Measurements from ENCODE around the gene BIRC5.

The BIRC5 gene

DNA sequence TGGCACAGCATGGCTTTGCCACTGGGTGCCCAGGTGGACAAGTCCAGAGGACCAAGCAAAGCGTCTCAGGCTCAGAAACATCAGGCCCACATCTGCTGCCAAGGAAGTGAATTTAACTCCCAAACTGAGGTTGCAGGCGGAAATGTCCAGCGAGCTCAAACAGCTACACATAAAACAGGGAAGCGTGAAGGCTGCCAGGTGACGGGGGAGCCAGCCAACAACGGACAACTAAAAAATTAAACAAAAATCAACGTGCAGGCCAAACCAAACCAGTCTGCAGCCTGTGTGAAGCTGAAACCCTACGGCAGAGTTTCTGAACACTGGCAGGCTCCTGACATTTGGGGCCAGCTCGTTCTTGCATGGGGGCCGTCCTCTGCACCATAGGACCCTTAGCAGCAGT lies 29.7 kb upstream of the BIRC5 start:
- no peak for DNase-seq (ENCODE audit: low spot score)

DNA sequence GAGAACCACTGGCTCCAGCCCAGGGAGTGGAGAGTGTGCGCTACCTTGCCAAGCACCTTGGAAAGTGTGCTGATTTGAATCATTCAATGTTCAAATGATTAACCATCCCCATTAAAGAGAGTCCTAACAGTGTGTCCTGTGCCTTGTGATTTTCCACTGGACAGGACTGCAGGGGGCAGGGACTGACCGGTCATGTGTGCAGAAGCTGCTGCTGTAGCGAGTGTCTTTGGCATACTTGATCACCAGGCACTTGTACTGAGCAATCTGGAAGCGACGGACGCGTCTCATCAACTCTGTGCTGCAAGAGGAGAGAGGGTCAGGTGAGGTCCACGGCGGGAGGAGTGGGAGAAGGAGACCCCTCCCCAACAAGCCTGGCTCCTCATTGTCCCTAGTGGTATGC lies 29.2 kb upstream of the BIRC5 start:
- DNase-seq (ENCODE audit: low spot score), result no peak

DNA sequence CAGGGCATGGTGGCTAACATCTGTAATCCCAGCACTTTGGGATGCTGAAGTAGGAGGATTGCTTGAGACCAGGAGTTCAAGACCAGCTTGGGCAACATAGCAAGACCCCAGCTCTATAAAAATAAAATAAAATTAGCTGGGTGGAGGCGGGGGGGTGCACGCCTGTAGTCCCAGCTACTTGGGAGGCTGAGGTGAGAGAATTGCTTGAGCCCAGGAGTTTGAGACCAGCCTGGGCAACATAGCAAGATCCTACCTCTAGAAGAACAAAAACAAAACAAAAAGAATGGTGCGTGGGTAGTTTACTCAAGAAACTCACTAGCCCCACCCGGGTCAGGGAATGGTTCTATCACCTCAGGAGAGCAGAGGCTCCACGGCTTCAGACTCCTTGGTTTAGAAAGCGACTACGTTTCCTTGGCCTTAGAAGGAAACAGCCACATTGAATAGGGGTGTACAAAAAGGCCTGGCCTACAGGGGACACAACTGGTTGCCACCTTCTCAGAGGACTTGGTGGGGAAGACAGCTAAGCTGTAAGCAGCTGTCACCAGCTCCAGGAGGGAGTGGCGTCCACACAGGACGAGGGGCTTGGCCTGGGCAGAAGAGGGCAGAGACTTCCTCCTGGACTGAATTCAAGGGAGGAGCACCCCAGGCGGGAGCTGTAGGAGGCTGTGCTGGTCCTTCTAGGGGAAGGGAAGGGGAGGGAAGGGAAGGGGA lies 27.9 kb upstream of the BIRC5 start:
- peak; percentile 26 for DNase-seq (ENCODE audit: low spot score)

DNA sequence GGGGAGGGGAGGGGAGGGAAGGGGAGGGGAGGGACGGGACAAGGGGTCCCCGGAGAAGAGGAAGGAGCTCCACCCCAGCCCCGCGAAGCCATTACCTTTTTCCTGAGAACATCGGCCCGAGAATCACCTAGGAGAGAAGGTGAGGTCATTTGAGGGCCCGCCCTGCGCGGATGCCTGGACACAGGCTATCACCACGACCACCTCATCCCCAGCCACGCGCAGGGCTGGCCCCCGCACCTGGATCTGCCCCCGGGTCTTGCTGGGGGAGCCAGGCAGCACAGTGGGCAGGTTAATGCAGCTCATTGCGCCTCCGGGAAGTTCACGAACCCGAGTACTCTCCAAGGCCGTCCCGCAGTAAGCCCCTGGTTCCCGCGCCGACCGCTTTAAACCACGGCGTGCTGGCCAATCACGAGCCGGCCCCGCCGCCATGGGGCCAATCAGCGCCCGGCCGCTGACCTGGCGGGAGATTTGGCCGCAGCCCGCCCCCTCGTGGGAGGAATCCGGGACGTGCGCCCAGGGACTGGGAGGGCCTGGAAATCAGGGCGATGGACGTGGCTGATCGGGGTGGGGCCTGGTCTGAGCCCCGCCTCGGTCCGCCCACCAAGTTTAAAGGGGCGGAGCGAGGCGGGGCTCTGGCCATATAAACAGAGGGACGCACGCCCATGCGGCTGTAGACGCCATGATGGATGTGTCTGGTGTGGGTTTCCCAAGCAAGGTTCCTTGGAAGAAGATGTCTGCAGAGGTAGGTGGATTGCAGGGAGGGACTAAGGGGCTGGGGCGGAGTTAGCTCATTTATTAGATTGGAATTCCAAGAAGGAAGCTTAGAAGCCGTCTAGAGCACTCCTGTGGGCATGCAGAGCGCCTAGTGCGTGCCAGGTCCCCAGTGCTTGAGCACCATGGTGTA lies 27.1 kb upstream of the BIRC5 start, which contains the start of the genes AFMID and TK1:
Gene AFMID (plus strand): TSS at position 671 of the 904 bp plus-strand sequence. CDS start 9 bp downstream, at position 680.
Gene TK1 (minus strand): TSS at position 361 of the 904 bp plus-strand sequence. CDS start 58 bp downstream, at position 303.
- DNase-seq (ENCODE audit: low spot score), result peak; percentile 96

DNA sequence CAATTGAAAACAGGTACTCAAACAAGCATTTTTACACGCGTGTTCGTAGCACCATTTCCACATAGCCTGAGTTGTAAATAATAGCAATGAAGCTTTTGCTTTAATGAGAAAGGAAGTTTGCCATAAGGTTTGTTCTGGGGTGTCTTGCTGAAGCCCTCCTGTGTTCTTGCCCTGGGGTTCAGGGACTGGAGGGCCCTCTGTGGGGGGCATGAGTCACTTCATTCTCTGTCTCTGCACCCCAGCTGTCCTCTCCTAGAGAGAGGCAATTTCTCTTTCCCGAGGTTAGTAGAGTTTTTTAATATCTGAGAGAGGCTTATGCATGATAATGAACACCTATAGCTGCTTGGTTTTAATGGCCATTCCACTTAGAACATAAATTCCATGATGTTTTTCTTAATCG lies 17.3 kb upstream of the BIRC5 start:
- no peak for DNase-seq (ENCODE audit: low spot score)

DNA sequence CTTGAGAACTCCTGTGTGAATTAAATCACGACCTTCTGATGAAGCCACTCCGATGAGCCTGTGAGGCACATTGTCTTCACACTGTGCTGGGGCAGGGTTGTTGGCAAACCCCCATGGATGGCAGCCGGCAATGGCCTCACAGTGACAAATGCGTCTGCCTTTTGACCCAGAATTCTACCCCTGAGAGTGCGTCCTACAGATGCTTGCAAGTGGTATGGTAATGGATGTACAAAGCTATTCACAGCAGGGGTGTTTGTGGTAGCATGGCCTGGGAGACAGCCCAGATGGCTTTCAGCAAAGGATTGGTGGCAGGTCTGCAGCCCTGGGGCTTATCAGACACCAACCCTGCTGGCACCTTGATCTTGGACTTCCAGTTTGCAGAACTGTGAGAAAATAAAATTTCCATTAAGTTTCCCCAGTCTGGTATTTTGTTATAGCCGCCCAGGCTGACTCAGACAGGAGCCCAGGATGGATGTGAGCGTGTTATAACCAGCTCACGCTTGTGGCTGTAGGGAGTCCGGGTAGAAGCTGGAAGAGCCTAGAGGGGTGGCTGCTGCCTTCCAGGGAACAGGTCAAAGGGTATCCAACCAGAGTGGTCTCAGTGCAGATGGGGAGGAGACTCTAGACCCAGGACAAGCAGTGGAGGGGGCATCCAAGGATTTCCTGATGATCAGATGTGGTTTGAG lies 16.8 kb upstream of the BIRC5 start:
- DNase-seq (ENCODE audit: low spot score), result no peak

DNA sequence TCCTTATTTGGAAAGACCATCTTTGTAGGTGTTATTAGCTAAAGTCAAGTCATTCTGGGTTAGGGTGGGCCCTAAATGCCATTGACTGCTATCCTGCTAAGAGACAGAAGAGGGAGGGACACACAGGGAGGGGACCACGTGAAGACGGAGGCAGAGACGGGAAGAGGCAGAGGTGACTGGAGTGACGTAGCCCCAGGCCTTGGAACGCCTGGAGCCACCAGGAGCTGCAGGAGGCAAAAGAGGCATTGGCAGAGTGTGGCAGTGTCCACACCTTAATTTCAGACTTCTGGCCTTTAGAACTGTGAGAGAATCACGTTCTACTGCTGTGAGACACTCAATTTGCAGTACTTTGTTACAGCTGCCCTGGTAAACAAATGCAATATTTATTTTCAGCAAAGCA lies 13.6 kb upstream of the BIRC5 start:
- DNase-seq (ENCODE audit: low spot score), result no peak

DNA sequence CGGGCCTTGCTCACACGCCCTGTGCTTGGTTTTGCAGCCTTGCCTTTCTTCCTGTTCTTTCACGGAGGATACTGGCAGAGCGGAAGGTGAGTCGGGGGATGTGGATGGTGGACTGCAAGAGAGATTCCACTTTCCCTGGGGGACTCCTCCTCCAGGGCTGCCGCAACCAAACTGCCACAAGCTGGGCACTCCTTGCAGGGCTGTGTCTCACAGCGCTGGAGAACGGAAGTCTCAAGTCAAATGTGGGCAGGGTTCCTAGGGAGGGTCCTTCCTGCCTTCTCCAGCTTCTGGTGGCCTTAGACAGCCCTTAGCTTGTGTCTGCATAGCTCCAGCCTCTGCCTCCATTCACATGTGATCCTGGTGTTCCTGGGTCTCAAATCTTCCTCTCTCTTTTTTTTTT lies 11.4 kb upstream of the BIRC5 start:
- DNase-seq (ENCODE audit: low spot score), result no peak

DNA sequence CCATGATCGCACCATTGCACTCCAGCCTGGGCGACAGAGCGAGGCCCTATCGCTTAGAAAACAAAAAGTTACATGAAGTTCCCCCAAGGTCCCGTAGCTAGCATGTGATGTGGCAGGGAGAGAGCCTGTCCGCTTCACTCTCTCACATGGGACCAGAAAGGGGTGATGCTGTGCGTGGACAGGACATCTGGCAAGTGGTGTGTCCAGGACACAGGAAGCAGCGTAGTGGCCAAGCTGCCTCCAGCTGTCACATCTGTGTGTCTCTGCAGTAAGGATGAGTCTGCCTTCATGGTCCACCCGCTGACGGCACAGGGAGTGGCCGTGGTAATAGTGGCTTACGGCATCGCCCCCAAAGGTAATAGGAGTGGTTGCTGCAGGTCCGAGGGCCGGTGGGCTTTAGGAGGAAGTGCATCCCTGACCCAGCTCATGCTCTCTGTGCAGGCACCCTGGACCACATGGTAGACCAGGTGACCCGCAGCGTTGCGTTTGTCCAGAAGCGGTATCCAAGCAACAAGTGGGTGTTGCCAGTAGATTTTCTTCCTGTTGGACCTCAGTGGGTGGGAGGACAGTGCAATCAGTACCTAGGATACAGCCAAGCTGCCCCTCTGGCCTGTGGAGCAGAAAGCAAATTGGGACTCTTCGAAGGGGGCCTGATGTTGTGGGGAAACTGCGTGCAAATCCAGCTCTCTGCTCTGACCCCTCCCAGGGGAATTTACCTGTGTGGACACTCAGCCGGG lies 9.5 kb upstream of the BIRC5 start:
- no peak for DNase-seq (ENCODE audit: low spot score)

DNA sequence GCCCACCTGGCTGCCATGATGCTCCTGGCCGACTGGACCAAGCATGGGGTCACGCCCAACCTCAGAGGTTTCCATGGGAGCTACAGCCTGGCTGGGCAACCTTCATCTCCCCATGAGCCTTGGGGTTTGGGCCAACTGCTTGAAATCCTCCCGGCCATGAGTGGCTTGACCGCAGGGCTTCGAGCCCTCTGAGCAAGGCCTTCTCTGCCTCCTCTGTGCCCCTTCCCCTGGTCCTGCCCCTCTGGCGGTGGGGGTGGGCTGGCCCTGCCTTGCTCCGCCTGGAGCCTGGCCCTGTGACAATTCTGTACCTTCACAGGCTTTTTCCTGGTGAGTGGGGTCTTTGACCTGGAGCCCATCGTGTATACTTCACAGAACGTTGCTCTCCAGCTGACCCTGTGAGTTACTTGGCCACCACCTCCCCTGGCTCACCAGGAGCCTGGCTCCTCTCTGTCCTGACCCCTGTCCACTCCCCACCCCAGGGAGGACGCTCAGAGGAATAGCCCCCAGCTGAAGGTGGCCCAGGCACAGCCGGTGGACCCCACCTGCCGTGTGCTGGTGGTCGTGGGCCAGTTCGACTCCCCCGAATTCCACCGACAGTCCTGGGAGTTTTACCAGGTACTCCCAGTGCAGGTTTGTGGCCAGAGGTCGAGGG lies 8.8 kb upstream of the BIRC5 start:
- DNase-seq (ENCODE audit: low spot score), result no peak

DNA sequence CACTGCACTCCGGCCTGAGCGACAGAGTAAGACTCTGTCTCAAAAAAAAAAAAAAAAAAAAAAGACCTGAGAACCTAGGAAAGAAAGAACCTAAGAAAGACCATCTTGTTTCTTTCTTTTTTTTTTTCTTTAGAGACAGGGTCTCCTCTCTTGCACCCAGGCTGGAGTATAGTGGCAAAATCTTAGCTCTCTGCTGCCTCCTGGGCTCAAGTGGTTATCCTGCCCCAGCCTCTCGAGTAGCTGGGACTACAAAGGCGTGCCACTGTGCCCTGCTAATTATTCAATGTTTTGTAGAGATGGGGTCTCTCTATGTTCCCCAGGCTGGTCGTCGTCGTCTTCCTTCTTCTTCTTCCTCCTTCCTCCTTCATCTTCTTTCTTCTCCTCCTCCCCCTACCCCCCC lies 7.8 kb upstream of the BIRC5 start:
- no peak for DNase-seq (ENCODE audit: low spot score)

DNA sequence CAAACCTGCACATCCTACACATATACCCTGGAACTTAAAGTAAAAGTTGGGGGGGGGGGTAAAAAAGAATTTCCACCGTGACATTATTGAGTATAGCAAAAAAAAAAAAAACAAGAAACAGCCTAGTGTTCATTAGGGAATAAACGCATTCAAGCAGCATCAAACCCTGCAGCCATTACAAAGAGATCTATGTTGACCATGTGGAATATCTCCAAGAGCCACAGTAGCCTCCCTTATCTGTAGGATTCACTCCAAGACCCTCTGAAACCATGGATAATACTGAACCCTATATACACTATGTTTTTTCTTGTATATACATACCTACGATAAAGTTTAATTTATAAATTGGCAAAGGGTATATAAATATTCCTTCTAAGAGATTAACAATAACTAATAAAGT lies 5.6 kb upstream of the BIRC5 start:
- no peak for DNase-seq (ENCODE audit: low spot score)

DNA sequence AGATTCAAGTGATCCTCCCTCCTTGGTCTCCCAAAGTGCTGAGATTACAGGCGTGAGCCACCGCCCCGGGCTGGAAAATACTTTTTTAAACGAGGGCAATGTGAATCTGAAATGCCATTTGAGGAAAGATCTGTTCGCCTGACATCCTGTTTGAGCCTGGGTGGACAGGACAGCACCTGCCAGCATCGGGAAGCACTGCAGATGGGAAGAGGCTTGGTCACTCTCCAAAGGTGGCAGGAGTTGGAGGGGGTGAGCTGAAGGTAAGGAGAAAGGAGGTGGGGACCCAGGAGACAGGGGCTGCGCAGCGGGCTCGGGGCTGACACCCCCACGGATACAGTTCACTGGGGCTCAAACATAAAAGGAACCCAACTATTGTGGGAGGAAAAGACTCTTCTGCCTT lies 3.9 kb upstream of the BIRC5 start:
- DNase-seq (ENCODE audit: low spot score), result no peak

DNA sequence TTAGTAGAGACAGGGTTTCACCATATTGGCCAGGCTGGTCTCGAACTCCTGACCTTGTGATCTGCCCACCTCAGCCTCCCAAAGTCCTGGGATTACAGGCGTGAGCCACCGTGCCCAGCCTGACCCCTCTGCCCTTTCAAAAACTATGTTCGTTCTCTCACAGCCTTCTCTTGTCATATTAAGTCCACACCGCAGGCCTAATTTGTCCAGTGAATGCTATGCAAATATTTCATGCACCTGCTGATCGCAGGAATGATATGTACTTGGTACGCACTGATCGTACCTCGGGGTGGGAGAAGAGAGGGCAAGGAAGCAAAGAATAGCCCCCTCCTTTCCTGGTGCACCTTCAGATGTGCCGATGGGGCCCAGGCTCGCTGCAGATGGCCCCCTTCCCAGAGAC lies 3.0 kb upstream of the BIRC5 start:
- no peak for DNase-seq (ENCODE audit: low spot score)

DNA sequence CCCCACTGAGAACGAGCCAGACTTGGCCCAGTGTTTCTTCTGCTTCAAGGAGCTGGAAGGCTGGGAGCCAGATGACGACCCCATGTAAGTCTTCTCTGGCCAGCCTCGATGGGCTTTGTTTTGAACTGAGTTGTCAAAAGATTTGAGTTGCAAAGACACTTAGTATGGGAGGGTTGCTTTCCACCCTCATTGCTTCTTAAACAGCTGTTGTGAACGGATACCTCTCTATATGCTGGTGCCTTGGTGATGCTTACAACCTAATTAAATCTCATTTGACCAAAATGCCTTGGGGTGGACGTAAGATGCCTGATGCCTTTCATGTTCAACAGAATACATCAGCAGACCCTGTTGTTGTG lies 631 bp downstream of the BIRC5 start:
- DNase-seq (ENCODE audit: low spot score), result no peak

DNA sequence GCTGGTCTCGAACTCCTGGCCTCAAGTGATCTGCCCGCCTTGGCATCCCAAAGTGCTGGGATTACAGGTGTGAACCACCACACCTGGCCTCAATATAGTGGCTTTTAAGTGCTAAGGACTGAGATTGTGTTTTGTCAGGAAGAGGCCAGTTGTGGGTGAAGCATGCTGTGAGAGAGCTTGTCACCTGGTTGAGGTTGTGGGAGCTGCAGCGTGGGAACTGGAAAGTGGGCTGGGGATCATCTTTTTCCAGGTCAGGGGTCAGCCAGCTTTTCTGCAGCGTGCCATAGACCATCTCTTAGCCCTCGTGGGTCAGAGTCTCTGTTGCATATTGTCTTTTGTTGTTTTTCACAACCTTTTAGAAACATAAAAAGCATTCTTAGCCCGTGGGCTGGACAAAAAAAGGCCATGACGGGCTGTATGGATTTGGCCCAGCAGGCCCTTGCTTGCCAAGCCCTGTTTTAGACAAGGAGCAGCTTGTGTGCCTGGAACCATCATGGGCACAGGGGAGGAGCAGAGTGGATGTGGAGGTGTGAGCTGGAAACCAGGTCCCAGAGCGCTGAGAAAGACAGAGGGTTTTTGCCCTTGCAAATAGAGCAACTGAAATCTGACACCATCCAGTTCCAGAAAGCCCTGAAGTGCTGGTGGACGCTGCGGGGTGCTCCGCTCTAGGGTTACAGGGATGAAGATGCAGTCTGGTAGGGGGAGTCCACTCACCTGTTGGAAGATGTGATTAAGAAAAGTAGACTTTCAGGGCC lies 5.5 kb downstream of the BIRC5 start:
- DNase-seq (ENCODE audit: low spot score), result no peak

DNA sequence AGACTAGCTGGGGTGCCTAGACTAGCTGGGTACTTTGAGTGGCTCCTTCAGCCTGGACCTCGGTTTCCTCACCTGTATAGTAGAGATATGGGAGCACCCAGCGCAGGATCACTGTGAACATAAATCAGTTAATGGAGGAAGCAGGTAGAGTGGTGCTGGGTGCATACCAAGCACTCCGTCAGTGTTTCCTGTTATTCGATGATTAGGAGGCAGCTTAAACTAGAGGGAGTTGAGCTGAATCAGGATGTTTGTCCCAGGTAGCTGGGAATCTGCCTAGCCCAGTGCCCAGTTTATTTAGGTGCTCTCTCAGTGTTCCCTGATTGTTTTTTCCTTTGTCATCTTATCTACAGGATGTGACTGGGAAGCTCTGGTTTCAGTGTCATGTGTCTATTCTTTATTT lies 9.0 kb downstream of the BIRC5 start:
- no peak for DNase-seq (ENCODE audit: low spot score)

DNA sequence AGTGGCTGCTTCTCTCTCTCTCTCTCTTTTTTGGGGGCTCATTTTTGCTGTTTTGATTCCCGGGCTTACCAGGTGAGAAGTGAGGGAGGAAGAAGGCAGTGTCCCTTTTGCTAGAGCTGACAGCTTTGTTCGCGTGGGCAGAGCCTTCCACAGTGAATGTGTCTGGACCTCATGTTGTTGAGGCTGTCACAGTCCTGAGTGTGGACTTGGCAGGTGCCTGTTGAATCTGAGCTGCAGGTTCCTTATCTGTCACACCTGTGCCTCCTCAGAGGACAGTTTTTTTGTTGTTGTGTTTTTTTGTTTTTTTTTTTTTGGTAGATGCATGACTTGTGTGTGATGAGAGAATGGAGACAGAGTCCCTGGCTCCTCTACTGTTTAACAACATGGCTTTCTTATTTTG lies 9.7 kb downstream of the BIRC5 start:
- DNase-seq (ENCODE audit: low spot score), result no peak

DNA sequence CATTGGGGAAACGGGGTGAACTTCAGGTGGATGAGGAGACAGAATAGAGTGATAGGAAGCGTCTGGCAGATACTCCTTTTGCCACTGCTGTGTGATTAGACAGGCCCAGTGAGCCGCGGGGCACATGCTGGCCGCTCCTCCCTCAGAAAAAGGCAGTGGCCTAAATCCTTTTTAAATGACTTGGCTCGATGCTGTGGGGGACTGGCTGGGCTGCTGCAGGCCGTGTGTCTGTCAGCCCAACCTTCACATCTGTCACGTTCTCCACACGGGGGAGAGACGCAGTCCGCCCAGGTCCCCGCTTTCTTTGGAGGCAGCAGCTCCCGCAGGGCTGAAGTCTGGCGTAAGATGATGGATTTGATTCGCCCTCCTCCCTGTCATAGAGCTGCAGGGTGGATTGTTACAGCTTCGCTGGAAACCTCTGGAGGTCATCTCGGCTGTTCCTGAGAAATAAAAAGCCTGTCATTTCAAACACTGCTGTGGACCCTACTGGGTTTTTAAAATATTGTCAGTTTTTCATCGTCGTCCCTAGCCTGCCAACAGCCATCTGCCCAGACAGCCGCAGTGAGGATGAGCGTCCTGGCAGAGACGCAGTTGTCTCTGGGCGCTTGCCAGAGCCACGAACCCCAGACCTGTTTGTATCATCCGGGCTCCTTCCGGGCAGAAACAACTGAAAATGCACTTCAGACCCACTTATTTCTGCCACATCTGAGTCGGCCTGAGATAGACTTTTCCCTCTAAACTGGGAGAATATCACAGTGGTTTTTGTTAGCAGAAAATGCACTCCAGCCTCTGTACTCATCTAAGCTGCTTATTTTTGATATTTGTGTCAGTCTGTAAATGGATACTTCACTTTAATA lies 10.4 kb downstream of the BIRC5 start:
- no peak for DNase-seq (ENCODE audit: low spot score)
